ENCODE data around the gene PLSCR4.

PLSCR4 gene

GRCh38 chr3:146162561-146162960 lies 88.3 kb downstream of the PLSCR4 start:
- no peak for DNase-seq (ENCODE audit: low read depth in 1 of 2, low spot score in 1 of 2)

GRCh38 chr3:146161663-146162002 lies 89.3 kb downstream of the PLSCR4 start:
- no peak for DNase-seq (ENCODE audit: low read depth in 1 of 2, low spot score in 1 of 2)

- no peak for DNase-seq (ENCODE audit: low read depth in 1 of 2, low spot score in 1 of 2)
These were observed 89.8 kb downstream of the PLSCR4 start, which contains the start of gene PLOD2 for GRCh38 chr3:146160964-146161662. Gene PLOD2, minus strand, starts transcription at chr3:146161184. Its CDS starts 195 bp downstream, at chr3:146160989.

- no peak for DNase-seq (ENCODE audit: low read depth in 1 of 2, low spot score in 1 of 2)
These were observed 90.5 kb downstream of the PLSCR4 start for GRCh38 chr3:146160321-146160963.

- DNase-seq (ENCODE audit: low read depth in 1 of 2, low spot score in 1 of 2) = no peak
These were observed 91.1 kb downstream of the PLSCR4 start for GRCh38 chr3:146159616-146160320.

GRCh38 chr3:146159037-146159436 lies 91.9 kb downstream of the PLSCR4 start:
- no peak for DNase-seq (ENCODE audit: low read depth in 1 of 2, low spot score in 1 of 2)

- no peak for DNase-seq (ENCODE audit: low read depth in 1 of 2, low spot score in 1 of 2)
These were observed 93.4 kb downstream of the PLSCR4 start for GRCh38 chr3:146157325-146158060.

- DNase-seq (ENCODE audit: low read depth in 1 of 2, low spot score in 1 of 2) = no peak
These were observed 94.1 kb downstream of the PLSCR4 start for GRCh38 chr3:146156666-146157314.

- no peak for DNase-seq (ENCODE audit: low read depth in 1 of 2, low spot score in 1 of 2)
These were observed 94.8 kb downstream of the PLSCR4 start for GRCh38 chr3:146156095-146156494.

- no peak for DNase-seq (ENCODE audit: low read depth in 1 of 2, low spot score in 1 of 2)
These were observed 95.9 kb downstream of the PLSCR4 start for GRCh38 chr3:146154995-146155394.

- DNase-seq (ENCODE audit: low read depth in 1 of 2, low spot score in 1 of 2) = no peak
These were observed 96.6 kb downstream of the PLSCR4 start for GRCh38 chr3:146154316-146154715.

GRCh38 chr3:146153429-146153828 lies 97.5 kb downstream of the PLSCR4 start:
- no peak for DNase-seq (ENCODE audit: low read depth in 1 of 2, low spot score in 1 of 2)

GRCh38 chr3:146152834-146153233 lies 98.1 kb downstream of the PLSCR4 start:
- DNase-seq (ENCODE audit: low read depth in 1 of 2, low spot score in 1 of 2) = no peak

GRCh38 chr3:146148468-146148931 lies 102.4 kb downstream of the PLSCR4 start:
- DNase-seq (ENCODE audit: low read depth in 1 of 2, low spot score in 1 of 2) = no peak

- DNase-seq (ENCODE audit: low read depth in 1 of 2, low spot score in 1 of 2) = no peak
These were observed 105.3 kb downstream of the PLSCR4 start for GRCh38 chr3:146145642-146146041.

- DNase-seq (ENCODE audit: low read depth in 1 of 2, low spot score in 1 of 2) = no peak
These were observed 108.1 kb downstream of the PLSCR4 start for GRCh38 chr3:146142757-146143156.

Data from activated T-helper 1 cell treated with anti-CD3 and anti-CD28 coated beads, Interleukin-2, amount 50 U/mL, for 16 hours (primary cell).